Measurements from ENCODE around the gene KRTAP10-3.

- TF ChIP-seq ZNF24 (tag by site-specific recombination; IDR thresholded peaks at IDR 0.05) (no peak), ZNF513 (tag by site-specific recombination; IDR thresholded peaks at IDR 0.05) (no peak), ELK4 (IDR thresholded peaks at IDR 0.05; ENCODE audit: borderline replicate concordance, low read depth, low read length) (no peak), ZNF302 (tag by site-specific recombination; IDR thresholded peaks at IDR 0.05; ENCODE audit: low read depth) (no peak)
Observed at GRCh38 chr21:44540741-44541288, 17.8 kb downstream of the KRTAP10-3 start.
